Liver (tissue), 9 donors: ENCODE results near the gene PARD3B. TPM values are rescaled to one million over a fixed set of nuclear protein-coding genes. Genes with fewer than 3 reads are reported as not detected.

Experiments used
- DNase-seq: peaks from one replicate; pipeline ENCODE4 v3.0.0-alpha.2; 2017; ENCODE audit warnings: low spot score
- H3K27ac ChIP-seq, 2 donors: one replicate each; pipeline ENCODE4 v1.7.0; 2013; ENCODE audit warnings: inconsistent platforms in 2 of 2, low read length in 2 of 2, control low read depth in 1 of 2, low read depth in 1 of 2, mild to moderate bottlenecking in 1 of 2
- H3K27me3 ChIP-seq, 4 donors: one replicate each; pipeline versions ENCODE4 v1.6.1 to v1.7.0; 2013; ENCODE audit warnings: low read length in 3 of 4, inconsistent platforms in 1 of 4, mild to moderate bottlenecking in 1 of 4, moderate library complexity in 1 of 4; ENCODE audit not compliant: control insufficient read depth in 4 of 4, insufficient read depth in 4 of 4
- H3K36me3 ChIP-seq, 4 donors: one replicate each; pipeline versions ENCODE4 v1.6.1 to v1.7.0; 2013; ENCODE audit warnings: low read length in 3 of 4, mild to moderate bottlenecking in 3 of 4, low read depth in 1 of 4, moderate library complexity in 1 of 4; ENCODE audit not compliant: control insufficient read depth in 4 of 4, insufficient read depth in 3 of 4
- H3K4me1 ChIP-seq, 4 donors: one replicate each; pipeline versions ENCODE4 v1.6.1 to v1.7.0; 2013; ENCODE audit warnings: low read length in 3 of 4, mild to moderate bottlenecking in 3 of 4, moderate library complexity in 1 of 4; ENCODE audit not compliant: control insufficient read depth in 4 of 4, insufficient read depth in 4 of 4
- H3K4me3 ChIP-seq, 3 donors: one replicate each; pipeline versions ENCODE4 v1.6.1 to v1.7.0; 2013; ENCODE audit warnings: low read length in 3 of 3, control low read depth in 1 of 3, low read depth in 1 of 3, mild to moderate bottlenecking in 1 of 3
- H3K9ac ChIP-seq, 2 donors: one replicate each; pipeline ENCODE4 v1.7.0; 2013; ENCODE audit warnings: low read length in 2 of 2, mild to moderate bottlenecking in 2 of 2, moderate library complexity in 2 of 2, control low read depth in 1 of 2, low read depth in 1 of 2
- H3K9me3 ChIP-seq, 4 donors: one replicate each; pipeline versions ENCODE4 v1.6.1 to v1.7.0; 2013; ENCODE audit warnings: low read length in 3 of 4; ENCODE audit not compliant: control insufficient read depth in 4 of 4
- ATF3 ChIP-seq: IDR thresholded peaks from 2 replicates; pipeline ENCODE4 v1.6.1; 2016; ENCODE audit warnings: antibody characterized with exemption
- CTCF ChIP-seq: fragments of 150-350 bp; IDR thresholded peaks from 2 replicates; pipeline ENCODE4 v1.5.1; 2017; ENCODE audit warnings: improper control_type of control experiment, low read depth, low read length; ENCODE audit not compliant: missing input control
- FOXA1 ChIP-seq: IDR thresholded peaks from 2 replicates; pipeline ENCODE4 v1.6.1; 2016; ENCODE audit warnings: antibody characterized with exemption
- FOXA2 ChIP-seq: IDR thresholded peaks from 2 replicates; pipeline ENCODE4 v1.6.1; 2016; ENCODE audit warnings: antibody characterized with exemption
- GABPA ChIP-seq, 2 donors: IDR thresholded peaks in 1 of 2; conservative IDR thresholded peaks in 1 of 2; 2 replicates each; pipeline ENCODE4 v1.6.1; 2016; ENCODE audit warnings: antibody characterized with exemption in 2 of 2, mild to moderate bottlenecking in 1 of 2, moderate library complexity in 1 of 2
- HNF4A ChIP-seq, 2 donors: conservative IDR thresholded peaks; 2 replicates each; pipeline ENCODE4 v1.6.1; 2016; ENCODE audit warnings: antibody characterized with exemption in 2 of 2, mild to moderate bottlenecking in 2 of 2
- HNF4G ChIP-seq: IDR thresholded peaks from 2 replicates; pipeline ENCODE4 v1.6.1; 2016; ENCODE audit warnings: antibody characterized with exemption
- JUND ChIP-seq, 2 donors: IDR thresholded peaks; 2 replicates each; pipeline ENCODE4 v1.6.1; 2016; ENCODE audit warnings: antibody characterized with exemption in 2 of 2
- MAX ChIP-seq: IDR thresholded peaks from 2 replicates; pipeline ENCODE4 v1.6.1; 2016; ENCODE audit warnings: antibody characterized with exemption
- NR2F2 ChIP-seq: IDR thresholded peaks from 2 replicates; pipeline ENCODE4 v1.6.1; 2016; ENCODE audit warnings: antibody characterized with exemption
- RAD21 ChIP-seq, 2 donors: IDR thresholded peaks; 2 replicates each; pipeline ENCODE4 v1.6.1; 2016; ENCODE audit warnings: antibody characterized with exemption in 2 of 2, mild to moderate bottlenecking in 2 of 2
- RXRA ChIP-seq, 2 donors: IDR thresholded peaks; 2 replicates each; pipeline ENCODE4 v1.6.1; 2017 to 2018; ENCODE audit warnings: antibody characterized with exemption in 2 of 2, mild to moderate bottlenecking in 1 of 2
- SP1 ChIP-seq: IDR thresholded peaks from 2 replicates; pipeline ENCODE4 v1.6.1; 2018; ENCODE audit warnings: antibody characterized with exemption, mild to moderate bottlenecking
- TAF1 ChIP-seq: conservative IDR thresholded peaks from 2 replicates; pipeline ENCODE4 v1.6.1; 2016; ENCODE audit warnings: antibody characterized with exemption, mild to moderate bottlenecking
- YY1 ChIP-seq: IDR thresholded peaks from 2 replicates; pipeline ENCODE4 v1.6.1; 2016; ENCODE audit warnings: antibody characterized with exemption, mild to moderate bottlenecking
- ZBTB33 ChIP-seq: IDR thresholded peaks from 2 replicates; pipeline ENCODE4 v1.6.1; 2016; ENCODE audit warnings: antibody characterized with exemption
- whole genome bisulfite sequencing: extraction: QIAGEN DNeasy Blood & Tissue Kit; methylation state at CpG from one replicate; pipeline ENCODE4 v1.1.7; 2013; 5-methylcytosine and 5-hydroxymethylcytosine counted together
- polyA plus RNA-seq, 2 donors: library from polyadenylated mRNA; stranded (reverse) in 1 of 2; unstranded in 1 of 2; fragments of 200-250 nt in 1 of 2; fragments of >200 nt in 1 of 2; fragmentation: Nextera tagmentation in 1 of 2; extraction: Ambion mirVana in 1 of 2; gene quantifications; one replicate each; pipeline versions ENCODE4 v1.2.1 to v1.2.3, GENCODE V29; 2013 to 2015
- total RNA-seq, 2 donors: library from RNA; depleted of rRNA; stranded (reverse); fragments of >200 nt; gene quantifications; one replicate each; pipeline ENCODE4 v1.2.3, GENCODE V29; 2014
- TF ChIP-seq, protein P1 (sequence below): IDR thresholded peaks from 2 replicates; pipeline ENCODE4 v1.6.1; 2016; ENCODE audit warnings: antibody characterized with exemption, mild to moderate bottlenecking
- donor health status: healthy.
- donor health status: healthy.
- donor health status: healthy.
- donor health status: healthy.
- donor health status: healthy.

The PARD3B gene
- total and polyA plus RNA-seq, 4 donors: 1.1 to 10.3 (median 3.7) TPM

DNA sequence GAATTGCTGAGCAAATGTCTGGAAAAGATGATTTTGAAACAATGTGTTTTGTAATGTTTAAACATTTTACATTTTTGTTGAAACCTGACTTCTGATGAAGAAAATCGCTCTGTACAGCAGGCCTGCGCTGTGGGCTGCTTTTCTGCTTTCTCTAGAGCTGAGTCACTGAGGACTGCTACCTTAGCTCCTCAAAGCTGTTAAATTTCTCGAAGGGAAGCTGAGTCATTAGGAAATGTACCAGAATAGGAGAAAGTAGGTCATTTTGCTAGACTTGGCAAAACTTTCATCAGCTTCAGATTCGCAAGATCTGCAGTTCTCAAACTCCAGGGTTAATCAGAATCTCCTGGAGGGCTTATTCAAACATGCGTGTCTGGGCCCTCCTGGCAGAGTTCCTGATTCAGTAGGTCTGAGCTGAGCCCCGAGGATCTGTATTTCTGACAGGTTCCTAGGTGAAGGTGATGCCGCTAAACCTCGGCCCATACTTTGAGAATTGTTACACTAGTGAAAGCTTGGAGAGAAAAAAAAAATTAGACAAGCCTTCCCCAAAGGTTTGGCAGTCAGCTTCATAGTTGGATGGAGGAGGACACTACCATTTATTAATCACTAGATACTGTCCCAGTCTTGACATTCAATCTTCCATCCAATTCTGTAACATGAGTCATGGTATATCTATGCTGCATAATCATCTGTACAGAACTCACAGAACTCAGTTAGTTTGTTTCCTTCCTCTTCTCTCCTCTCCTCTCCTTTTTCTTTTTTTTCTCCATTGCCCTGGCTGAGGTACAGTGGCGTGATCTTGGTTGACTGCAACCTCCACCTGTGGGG is 297.6 kb downstream of the PARD3B start:
- no peak overlapping the region for H3K9ac ChIP-seq
- H3K9me3 ChIP-seq: no peaks in the 10 kb centered on the region
- no peak overlapping the region for H3K4me3 ChIP-seq
- H3K36me3 ChIP-seq: no peaks in the 10 kb centered on the region
- TF ChIP-seq NR2F2 (no peak), GABPA (IDR thresholded peaks at IDR 0.05 in 1 of 2, conservative IDR thresholded peaks at IDR 0.05 in 1 of 2) (no peak), FOXA1 (no peak), HNF4G (no peak), HNF4A (conservative IDR thresholded peaks at IDR 0.05) (no peak), JUND (IDR thresholded peaks at IDR 0.05) (no peak), ZBTB33 (no peak), ATF3 (no peak), YY1 (no peak), MAX (no peak), SP1 (no peak), CTCF (no peak), RXRA (IDR thresholded peaks at IDR 0.05) (no peak), FOXA2 (no peak), RAD21 (IDR thresholded peaks at IDR 0.05) (no peak), TAF1 (no peak)
- TF ChIP-seq, protein P1, sequence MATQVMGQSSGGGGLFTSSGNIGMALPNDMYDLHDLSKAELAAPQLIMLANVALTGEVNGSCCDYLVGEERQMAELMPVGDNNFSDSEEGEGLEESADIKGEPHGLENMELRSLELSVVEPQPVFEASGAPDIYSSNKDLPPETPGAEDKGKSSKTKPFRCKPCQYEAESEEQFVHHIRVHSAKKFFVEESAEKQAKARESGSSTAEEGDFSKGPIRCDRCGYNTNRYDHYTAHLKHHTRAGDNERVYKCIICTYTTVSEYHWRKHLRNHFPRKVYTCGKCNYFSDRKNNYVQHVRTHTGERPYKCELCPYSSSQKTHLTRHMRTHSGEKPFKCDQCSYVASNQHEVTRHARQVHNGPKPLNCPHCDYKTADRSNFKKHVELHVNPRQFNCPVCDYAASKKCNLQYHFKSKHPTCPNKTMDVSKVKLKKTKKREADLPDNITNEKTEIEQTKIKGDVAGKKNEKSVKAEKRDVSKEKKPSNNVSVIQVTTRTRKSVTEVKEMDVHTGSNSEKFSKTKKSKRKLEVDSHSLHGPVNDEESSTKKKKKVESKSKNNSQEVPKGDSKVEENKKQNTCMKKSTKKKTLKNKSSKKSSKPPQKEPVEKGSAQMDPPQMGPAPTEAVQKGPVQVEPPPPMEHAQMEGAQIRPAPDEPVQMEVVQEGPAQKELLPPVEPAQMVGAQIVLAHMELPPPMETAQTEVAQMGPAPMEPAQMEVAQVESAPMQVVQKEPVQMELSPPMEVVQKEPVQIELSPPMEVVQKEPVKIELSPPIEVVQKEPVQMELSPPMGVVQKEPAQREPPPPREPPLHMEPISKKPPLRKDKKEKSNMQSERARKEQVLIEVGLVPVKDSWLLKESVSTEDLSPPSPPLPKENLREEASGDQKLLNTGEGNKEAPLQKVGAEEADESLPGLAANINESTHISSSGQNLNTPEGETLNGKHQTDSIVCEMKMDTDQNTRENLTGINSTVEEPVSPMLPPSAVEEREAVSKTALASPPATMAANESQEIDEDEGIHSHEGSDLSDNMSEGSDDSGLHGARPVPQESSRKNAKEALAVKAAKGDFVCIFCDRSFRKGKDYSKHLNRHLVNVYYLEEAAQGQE: no peak
- H3K4me1 ChIP-seq: peaks cover 0 to 3% (median 0%) of the 10 kb centered on the region in 4 donors
- WGBS: 74% methylated on average over 9 of the region's 9 CpGs
- H3K27me3 ChIP-seq: no peaks in the 10 kb centered on the region
- DNase-seq: no peak
- H3K27ac ChIP-seq: no peak overlapping the region
